HG03095 (cell line): ENCODE measurements around the gene BLZF1.
A peak's percentile ranks its signal among the peaks of the same experiment; 100 is the strongest.
"Not testable (repeated sequence)": the region's sequence is repeated elsewhere in the genome, so short reads cannot be mapped to it uniquely, and the experiment has no call there.

Experiments
- ATAC-seq: cut with Tn5 transposase; IDR thresholded peaks from one replicate; pipeline ENCODE4 v1.9.1; 2021; ENCODE audit warnings: moderate library complexity; ENCODE audit not compliant: unreplicated experiment

Gene BLZF1

GRCh38 chr1:169367686-169368405, at the start of gene BLZF1, which contains the start of gene NME7:
Gene BLZF1 (plus strand): TSS chr1:169368195. CDS start chr1:169369523, 1,328 bp downstream.
Gene NME7 (minus strand): TSS chr1:169367797. CDS start chr1:169367710, 87 bp downstream.
- peak; percentile 94 for ATAC-seq

- no peak for ATAC-seq
Measured at GRCh38 chr1:169318536-169319244, 49.3 kb upstream of the BLZF1 start.

GRCh38 chr1:169321539-169321938, 46.5 kb upstream of the BLZF1 start:
- ATAC-seq, result no peak

- ATAC-seq, result no peak
Measured at GRCh38 chr1:169322138-169322537, 45.9 kb upstream of the BLZF1 start.

- no peak for ATAC-seq
Measured at GRCh38 chr1:169325117-169325516, 42.9 kb upstream of the BLZF1 start.

GRCh38 chr1:169326261-169326955, 41.6 kb upstream of the BLZF1 start:
- peak; percentile 48 for ATAC-seq

- peak; percentile 88 for ATAC-seq
Measured at GRCh38 chr1:169326956-169327268, 41.1 kb upstream of the BLZF1 start.

GRCh38 chr1:169327875-169328274, 40.1 kb upstream of the BLZF1 start:
- no peak for ATAC-seq

GRCh38 chr1:169329383-169329782, 38.6 kb upstream of the BLZF1 start:
- no peak for ATAC-seq

GRCh38 chr1:169330927-169331326, 37.1 kb upstream of the BLZF1 start:
- no peak for ATAC-seq

- not testable (repeated sequence) for ATAC-seq
Measured at GRCh38 chr1:169334727-169335126, 33.3 kb upstream of the BLZF1 start.

- ATAC-seq, result not testable (repeated sequence)
Measured at GRCh38 chr1:169336947-169337715, 30.9 kb upstream of the BLZF1 start.

GRCh38 chr1:169338617-169339016, 29.4 kb upstream of the BLZF1 start:
- no peak for ATAC-seq

- ATAC-seq, result no peak
Measured at GRCh38 chr1:169339773-169340172, 28.2 kb upstream of the BLZF1 start.

GRCh38 chr1:169340882-169341281, 27.1 kb upstream of the BLZF1 start:
- no peak for ATAC-seq

- not testable (repeated sequence) for ATAC-seq
Measured at GRCh38 chr1:169342096-169342495, 25.9 kb upstream of the BLZF1 start.

GRCh38 chr1:169345511-169345910, 22.5 kb upstream of the BLZF1 start:
- no peak for ATAC-seq

GRCh38 chr1:169346036-169346589, 21.9 kb upstream of the BLZF1 start:
- ATAC-seq, result no peak

GRCh38 chr1:169347688-169348382, 20.2 kb upstream of the BLZF1 start:
- ATAC-seq, result no peak

GRCh38 chr1:169348383-169349036, 19.5 kb upstream of the BLZF1 start:
- no peak for ATAC-seq
